Measurements from ENCODE around the gene PPP2CA. TPM values are rescaled to one million over a fixed set of nuclear protein-coding genes. Genes with fewer than 3 reads are reported as not detected.

PPP2CA gene
- total and polyA plus RNA-seq, 2 of the 4 experiments (the other 2 are of a cell fraction) = 70.6 to 73.6 TPM

DNA sequence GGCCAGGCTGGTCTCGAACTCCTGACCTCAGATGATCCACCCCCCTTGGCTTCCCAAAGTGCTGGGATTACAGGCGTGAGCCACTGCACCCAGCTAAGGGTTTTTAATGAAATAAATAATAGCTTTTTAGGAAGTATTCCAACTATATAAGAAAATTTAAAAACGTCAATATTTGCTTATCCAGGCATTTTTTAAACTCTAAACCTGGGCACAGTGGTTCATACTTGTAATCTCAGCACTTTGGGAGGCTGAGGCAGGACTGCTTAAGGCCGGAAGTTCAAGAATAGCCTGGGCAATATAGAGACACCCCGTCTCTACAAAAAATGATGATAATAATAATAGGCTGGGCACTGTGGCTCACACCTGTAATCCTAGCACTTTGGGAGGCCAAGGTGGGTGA lies 63.3 kb downstream of the PPP2CA start:
- Histone ChIP-seq H2BK15ac (ENCODE audit: low read depth, low read length) (no peak overlapping the region), H3K9me3 (ENCODE audit: control insufficient read depth, insufficient read depth, low read length) (peaks cover 2% of the 10 kb centered on the region; the same call in 1 of the 2 replicates), H4K91ac (ENCODE audit: insufficient read depth, low read depth, low read length) (no peak overlapping the region), H2AK5ac (ENCODE audit: low read depth, low read length) (no peak overlapping the region), H2BK120ac (ENCODE audit: low read depth, low read length) (no peak overlapping the region), H4K5ac (ENCODE audit: low read depth, low read length) (no peak overlapping the region), H3K9ac (ENCODE audit: low read depth, low read length) (no peak overlapping the region), H3K14ac (replicated peaks; ENCODE audit: low read depth, low read length) (no peak overlapping the region), H3K4ac (ENCODE audit: low read depth, low read length) (no peak overlapping the region), H2AFZ (replicated peaks; ENCODE audit: low read length, poor library complexity) (no peak overlapping the region), H3K4me2 (ENCODE audit: low read depth, low read length) (no peak overlapping the region), H3K36me3 (ENCODE audit: control insufficient read depth, insufficient read depth, low read length) (peaks cover 44% of the 10 kb centered on the region), H4K8ac (ENCODE audit: low read depth in 2 of 2, low read length in 2 of 2) (no peak overlapping the region), H2BK5ac (ENCODE audit: low read depth, low read length, poor library complexity, severe bottlenecking) (no peak overlapping the region), H3K9me1 (ENCODE audit: insufficient read depth, low read length) (no peaks in the 10 kb centered on the region; the same call in 1 of the 2 replicates), H2BK20ac (ENCODE audit: low read depth, low read length) (no peak overlapping the region), H3K27me3 (ENCODE audit: control insufficient read depth, insufficient read depth, low read length) (no peaks in the 10 kb centered on the region), H3K79me1 (ENCODE audit: low read depth in 1 of 2, low read length in 2 of 2) (peaks cover 18 to 30% of the 10 kb centered on the region in 2 experiments), H3K23ac (ENCODE audit: low read depth, low read length) (no peak overlapping the region), H3K4me1 (ENCODE audit: control insufficient read depth, insufficient read depth, low read length) (no peaks in the 10 kb centered on the region), H3K27ac (ENCODE audit: insufficient read depth, low read length) (no peak overlapping the region), H4K20me1 (ENCODE audit: insufficient read depth, low read length) (peaks cover 11% of the 10 kb centered on the region; the same call in 1 of the 2 replicates), H3K56ac (ENCODE audit: extremely low read depth, insufficient read depth, low read length) (no peak overlapping the region), H3K4me3 (ENCODE audit: insufficient read depth, low read depth, low read length) (no peak overlapping the region), H2AK9ac (replicated peaks; ENCODE audit: low read depth, low read length, poor library complexity) (no peak overlapping the region), H3K18ac (ENCODE audit: low read depth, low read length) (no peak overlapping the region)
- no CpG with 5 or more reads among the region's 5 CpGs for WGBS, 2 experiments (ENCODE audit: extremely low coverage in 2 of 2, insufficient read length in 1 of 2)
- BruUV-seq (replicated peaks) = no TSS peak
- TF ChIP-seq, protein P1, sequence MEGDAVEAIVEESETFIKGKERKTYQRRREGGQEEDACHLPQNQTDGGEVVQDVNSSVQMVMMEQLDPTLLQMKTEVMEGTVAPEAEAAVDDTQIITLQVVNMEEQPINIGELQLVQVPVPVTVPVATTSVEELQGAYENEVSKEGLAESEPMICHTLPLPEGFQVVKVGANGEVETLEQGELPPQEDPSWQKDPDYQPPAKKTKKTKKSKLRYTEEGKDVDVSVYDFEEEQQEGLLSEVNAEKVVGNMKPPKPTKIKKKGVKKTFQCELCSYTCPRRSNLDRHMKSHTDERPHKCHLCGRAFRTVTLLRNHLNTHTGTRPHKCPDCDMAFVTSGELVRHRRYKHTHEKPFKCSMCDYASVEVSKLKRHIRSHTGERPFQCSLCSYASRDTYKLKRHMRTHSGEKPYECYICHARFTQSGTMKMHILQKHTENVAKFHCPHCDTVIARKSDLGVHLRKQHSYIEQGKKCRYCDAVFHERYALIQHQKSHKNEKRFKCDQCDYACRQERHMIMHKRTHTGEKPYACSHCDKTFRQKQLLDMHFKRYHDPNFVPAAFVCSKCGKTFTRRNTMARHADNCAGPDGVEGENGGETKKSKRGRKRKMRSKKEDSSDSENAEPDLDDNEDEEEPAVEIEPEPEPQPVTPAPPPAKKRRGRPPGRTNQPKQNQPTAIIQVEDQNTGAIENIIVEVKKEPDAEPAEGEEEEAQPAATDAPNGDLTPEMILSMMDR (conservative IDR thresholded peaks at IDR 0.05; ENCODE audit: low read depth, low read length) = no peak
- TF ChIP-seq CEBPB (IDR thresholded peaks at IDR 0.05; ENCODE audit: low read depth, low read length) (no peak), RAD21 (IDR thresholded peaks at IDR 0.05; ENCODE audit: low read length) (no peak), MAFK (IDR thresholded peaks at IDR 0.05; ENCODE audit: low read depth, low read length) (peak; percentile 9; the same call in 1 of the 2 replicates), BHLHE40 (IDR thresholded peaks at IDR 0.05; ENCODE audit: low read depth, low read length) (no peak)
- in situ Hi-C loops (cut with MboI; ENCODE audit: low sequenced_read_pairs) (no loop called here), intact Hi-C loops (cut with micrococcal nuclease) (no loop called here), dilution Hi-C loops (cut with HindIII; ENCODE audit: low sequenced_read_pairs, unreplicated experiment) (no loop called here)
- DNase-seq (no peak), ATAC-seq (ENCODE audit: low read depth) (no peak)
- CTCF ChIA-PET = no interaction called here
- POLR2A ChIA-PET (ENCODE audit: unreplicated experiment) = no interaction called here

Data from IMR-90 (cell line).